CD4-positive, alpha-beta T cell treated with Interleukin-1 beta for 1 hour (primary cell): ENCODE data around the gene CIROP.
"Not testable (repeated sequence)": the region's sequence is repeated elsewhere in the genome, so short reads cannot be mapped to it uniquely, and the experiment has no call there.

Experiments used
- DNase-seq, 2 donors: peaks; one replicate each; pipeline ENCODE4 v3.0.0-alpha.2; 2020 to 2022

Gene CIROP

DNA sequence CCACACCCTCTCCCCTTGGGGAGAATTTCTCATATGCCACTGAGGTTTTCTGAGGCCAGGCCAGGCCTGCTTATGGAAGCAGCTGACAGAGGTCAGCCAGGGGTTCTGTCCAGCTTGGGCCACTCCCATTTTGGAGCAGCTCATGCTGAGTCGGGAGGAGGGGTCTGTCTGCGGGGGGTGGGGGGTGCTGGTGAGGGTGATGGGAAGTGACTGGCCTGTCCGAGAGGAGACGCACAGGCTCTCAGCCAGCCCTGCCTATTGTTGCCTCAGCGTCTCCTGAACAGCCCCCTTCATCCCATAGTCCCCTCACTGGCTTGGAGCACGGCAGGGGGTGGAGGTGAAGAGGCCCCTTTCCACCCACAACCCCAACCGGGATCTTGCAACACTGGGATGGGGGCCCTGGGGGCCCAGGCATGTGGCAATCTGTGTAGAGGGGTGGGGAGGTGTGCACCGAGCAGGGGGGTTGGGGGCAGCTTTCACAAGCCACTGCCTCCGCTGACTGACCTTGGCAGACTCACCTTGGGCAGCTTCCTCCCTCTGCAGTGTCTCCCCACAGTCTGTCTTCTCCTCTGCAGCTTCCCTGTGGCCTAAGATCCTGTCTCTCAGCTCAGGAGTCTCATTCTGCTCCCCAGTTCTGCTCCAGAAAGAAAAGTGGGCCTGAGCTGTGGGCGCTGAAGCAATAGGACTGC is 8.8 kb upstream of the CIROP start:
- no peak for DNase-seq

DNA sequence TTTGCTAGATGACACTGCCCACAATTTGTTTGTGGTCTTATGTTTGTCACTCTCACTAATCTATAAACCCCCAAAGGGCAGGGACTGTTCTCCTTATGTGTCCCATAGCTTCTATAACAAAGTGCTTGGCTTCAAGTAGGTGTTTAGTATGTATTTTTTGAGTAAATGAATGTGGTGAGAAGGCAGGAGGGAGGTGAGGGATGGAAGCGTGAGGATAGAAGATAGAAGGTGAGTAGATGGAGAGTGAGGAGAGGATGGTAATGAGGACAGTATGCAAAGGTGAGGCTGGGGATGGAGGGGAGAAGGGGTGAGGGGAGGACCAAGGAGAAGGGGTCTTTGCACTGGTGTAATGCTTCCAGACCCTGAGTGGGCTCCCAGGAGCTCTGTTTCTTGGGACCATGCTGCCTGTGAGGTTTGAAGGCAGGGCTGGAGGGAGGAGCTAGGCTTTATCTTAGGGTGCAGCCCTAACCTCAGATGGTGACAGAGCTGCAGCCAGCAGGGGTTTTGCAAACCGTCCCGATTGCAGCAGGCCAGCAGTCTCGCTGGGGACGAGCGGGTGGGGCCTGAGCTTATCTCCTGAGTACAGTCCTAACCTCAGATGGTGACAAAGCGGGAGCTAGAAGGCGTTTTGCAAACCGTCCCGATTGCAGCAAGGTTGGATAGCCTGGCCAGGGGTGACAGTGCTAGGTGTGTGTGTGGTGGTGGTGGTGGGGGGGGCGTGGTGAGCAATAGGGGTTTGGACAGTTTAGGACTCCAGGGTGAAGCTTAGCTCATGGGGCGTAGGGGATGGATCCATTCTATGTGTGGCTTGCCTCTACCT is 7.8 kb upstream of the CIROP start:
- DNase-seq, result peak in 1 of 2 donors; percentile 34

DNA sequence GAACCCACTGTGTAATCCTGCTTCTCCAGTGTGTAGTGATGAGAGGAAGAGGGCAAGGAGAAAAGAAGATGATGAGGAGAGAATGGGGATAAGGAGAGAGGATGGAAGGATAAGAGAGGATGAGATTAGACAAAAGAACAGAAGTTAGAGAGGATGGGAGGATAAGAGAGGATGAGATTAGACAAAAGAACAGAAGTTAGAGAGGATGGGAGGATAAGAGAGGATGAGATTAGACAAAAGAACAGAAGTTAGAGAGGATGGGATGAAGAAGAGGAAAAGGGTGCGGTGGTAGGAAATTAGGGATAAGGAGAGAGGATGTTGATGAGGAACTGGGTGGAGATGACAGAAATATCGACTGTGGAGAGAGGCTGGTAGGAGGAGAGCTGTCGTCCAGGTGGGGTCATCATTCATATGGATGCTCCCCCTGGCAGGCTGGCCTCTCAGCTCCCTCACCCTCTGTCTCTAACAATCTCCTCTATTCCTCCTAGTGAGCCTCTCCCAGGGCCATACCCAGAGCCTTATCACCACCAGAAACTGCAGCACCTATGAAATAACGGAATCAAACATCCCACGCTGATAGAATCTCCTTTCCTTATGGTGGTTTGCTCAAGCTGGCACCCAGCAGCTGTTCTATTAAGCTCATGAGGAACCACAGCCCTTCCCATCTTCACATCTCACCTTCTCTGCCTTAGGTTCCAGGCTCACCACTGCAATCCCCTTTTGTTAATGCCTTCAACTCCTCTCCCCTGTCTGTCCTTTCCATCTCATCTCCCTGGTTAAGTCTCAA is 6.0 kb upstream of the CIROP start:
- no peak for DNase-seq

DNA sequence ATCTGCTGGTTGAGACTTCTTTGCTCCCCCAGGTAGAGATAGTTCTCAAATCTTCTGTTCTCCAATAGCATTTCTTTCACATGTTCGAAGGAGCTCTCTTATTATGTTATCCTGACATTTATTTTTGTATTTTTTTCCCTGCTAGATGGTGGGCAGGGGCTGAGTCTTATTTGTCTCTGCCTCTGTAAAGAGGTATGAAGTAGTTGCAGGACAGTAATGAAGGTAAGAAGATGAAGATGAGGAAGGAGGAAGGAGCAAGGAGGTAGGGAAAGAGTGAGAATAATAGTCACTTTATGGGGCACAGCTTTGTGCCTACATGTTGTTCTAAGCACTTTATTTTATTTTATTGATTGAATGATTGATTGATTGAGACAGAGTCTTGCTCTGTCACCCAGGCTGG is 5.0 kb upstream of the CIROP start:
- no peak for DNase-seq

DNA sequence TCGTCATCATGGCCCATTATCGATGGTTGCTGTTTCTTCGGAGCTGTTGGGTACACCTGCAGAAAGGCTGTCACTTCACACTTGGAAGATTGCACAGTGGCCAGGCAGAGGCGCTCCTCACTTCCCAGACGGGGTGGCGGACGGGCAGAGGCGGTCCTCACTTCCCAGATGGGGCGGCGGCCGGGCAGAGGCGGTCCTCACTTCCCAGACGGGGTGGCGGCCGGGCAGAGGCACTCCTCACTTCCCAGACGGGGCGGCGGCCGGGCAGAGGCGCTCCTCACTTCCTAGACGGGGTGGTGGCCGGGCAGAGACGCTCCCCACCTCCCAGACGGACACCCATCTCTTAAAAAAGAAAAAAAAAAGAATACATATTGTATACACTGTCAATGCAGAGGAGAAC is 3.4 kb upstream of the CIROP start:
- not testable (repeated sequence) for DNase-seq

DNA sequence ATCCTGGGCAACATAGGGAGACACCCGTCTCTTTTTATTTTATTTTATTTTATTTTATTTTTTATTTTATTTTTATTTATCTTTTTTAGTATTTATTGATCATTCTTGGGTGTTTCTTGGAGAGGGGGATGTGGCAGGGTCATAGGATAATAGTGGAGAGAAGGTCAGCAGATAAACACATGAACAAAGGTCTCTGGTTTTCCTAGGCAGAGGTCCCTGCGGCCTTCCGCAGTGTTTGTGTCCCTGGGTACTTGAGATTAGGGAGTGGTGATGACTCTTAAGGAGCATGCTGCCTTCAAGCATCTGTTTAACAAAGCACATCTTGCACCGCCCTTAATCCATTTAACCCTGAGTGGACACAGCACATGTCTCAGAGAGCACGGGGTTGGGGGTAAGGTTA is 2.8 kb upstream of the CIROP start:
- DNase-seq, result not testable (repeated sequence)

DNA sequence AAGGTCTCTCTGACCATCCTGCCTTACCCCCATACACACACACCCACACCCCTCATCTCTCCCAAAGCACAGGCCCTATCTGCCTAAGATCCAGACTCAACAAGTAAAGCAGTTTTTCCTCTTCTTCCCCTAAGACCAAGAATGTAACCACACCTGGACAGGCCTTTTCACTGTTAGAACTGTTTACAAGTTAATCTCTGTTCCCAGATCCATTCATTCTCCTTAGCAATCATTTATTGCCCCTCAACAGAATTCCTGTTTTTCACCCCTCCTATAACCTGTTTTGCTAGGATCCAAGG is 1.9 kb upstream of the CIROP start:
- no peak for DNase-seq

DNA sequence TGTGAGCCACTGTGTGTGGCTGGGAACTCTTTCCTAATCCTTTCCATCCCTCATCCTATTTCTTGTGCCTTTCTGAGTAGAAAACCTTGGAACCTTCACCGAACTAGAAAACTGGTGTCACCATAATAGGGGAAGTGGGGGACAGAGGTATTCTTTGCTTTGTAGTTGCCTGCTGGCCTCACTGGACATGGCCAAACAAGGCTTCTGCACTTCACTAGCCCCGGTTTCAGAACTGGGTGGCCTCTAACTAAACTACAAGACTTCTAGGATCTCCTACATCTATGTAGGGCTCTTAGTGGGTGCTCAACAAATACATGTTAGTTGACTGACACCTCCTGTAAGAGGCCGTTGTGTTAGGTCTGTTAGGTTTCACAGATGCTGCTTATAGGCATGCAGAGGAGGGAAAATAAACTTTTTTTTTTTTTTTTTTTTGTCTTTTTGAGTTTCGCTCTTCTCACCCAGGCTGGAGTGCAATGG is 597 bp upstream of the CIROP start:
- no peak for DNase-seq

DNA sequence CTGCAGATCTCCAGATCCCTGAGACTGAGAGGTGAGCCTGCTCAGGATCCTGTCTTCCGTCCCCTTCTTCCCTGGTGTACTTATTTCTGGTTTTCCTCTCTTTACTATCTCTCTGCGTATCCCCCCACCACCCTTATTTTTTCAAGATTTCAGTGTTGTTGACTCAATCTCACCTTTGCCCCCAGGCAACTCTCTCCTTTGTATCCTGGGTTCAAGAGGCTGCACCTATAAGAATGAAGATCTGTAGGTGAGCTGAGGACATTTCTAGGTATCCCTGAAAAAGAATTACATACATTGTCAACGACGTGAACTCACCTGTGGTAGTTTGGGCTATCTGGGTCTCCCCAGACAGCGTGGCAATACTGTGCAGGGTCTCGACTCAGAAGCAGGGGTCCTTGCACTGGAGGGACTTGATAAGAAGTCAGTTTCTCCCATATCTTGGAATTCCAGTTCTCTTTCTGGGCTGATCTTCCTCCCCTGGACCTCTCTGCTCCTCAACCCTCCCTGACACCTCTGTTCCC is 659 bp downstream of the CIROP start:
- DNase-seq, result no peak

DNA sequence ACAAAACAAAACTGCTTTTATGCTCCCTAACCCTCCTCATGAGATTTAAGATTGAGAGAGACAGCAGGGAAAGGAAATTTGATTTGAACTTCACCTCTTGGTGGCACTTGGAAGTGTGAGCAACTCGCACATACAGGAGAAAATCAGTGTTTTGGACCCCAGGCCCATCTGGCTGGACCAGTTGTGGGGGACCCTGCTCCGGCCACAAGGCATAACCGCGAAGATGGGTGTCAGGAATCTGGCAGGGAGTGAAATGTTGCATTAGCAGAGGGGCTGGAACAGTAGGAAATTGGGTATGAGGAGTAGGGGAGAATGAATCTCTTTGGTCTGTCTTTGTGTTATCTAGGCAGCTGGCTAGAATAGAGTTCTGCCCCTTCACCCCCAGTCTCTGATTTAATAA is 1.2 kb downstream of the CIROP start:
- no peak for DNase-seq

DNA sequence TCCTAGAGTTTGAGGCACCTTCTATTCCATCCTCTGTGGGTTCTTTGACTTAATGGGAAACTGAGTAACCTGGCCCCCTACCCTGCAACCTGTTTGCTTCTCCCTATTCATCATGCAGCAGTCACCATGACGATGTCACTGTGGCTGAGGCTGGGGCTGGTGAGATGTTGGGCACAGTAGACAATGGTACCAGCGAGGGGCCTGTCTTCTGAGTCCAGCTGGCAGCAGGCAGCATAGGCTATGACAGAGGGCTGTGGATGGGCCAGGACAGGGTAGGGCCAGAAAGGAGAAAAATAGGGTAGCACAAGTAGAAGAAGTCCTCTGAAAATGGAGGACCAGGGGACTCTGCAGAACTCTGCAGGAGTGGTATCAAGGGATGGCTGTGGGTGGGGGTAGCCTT is 2.0 kb downstream of the CIROP start:
- DNase-seq, result no peak

DNA sequence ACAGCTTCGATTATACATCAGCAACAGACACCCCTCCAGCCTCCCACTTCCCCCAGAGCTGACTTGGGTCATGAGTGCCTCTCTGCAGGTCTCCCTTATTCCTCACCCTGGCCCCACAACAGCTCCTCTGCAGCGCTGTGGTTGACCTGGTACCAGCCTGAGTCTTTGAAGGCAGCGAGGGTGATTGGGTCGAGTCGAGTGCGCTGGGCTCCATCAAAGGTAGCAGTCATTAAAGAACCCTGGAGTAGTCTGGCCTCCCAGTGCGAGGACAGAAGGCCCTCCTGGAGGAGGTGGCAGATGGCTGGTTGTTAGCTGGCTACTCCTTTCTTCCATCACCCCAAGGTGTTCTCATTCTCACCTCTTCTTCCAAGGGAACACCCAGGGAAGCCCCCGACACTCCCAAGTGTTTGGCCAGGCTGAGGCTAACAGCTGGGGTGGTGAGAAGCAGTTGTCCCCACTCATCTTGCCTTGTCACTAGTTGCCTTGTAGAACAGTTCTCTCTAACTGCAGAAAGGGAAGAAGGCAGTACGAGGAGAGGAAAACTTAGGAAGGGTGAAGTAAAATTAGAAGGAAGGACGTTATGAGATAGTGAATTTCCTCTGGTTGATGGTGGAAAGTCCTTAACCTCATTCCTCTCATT is 2.7 kb downstream of the CIROP start:
- no peak for DNase-seq

DNA sequence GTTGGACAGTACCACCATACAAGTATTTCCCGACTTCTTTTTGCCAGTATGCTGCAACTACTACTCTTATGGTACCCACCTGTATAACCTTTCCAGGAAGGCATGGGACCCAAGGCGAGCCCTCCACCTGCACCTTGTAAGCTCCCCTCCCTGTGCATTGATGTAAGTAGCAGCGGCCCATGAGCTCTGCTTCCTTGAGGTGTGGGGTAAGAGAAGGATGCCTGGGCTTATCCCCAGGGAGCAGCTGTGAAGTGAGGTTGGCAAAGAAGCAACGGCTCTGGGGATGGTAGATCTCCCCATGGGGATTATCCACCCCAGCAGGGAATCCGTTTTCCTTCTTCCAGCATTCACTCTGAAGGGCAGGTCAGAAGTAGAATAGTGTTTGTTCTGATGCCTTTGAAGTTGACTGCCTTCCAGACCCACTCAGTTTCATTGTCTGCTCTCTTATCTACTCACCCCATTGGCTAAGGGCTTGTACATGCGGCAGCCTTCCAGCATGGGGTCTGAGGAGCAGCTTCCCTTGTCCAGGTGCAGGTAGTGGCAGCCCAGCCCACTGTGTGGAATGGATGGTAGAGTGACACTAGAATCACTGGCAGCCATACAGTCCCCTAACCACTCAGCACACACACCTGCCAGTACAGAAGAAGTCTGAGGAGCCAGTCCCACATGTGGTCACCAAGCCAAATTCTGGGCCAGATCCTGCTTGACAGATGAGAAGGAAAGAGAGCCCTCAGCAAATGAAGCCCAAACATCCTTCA is 3.4 kb downstream of the CIROP start:
- DNase-seq, result no peak

DNA sequence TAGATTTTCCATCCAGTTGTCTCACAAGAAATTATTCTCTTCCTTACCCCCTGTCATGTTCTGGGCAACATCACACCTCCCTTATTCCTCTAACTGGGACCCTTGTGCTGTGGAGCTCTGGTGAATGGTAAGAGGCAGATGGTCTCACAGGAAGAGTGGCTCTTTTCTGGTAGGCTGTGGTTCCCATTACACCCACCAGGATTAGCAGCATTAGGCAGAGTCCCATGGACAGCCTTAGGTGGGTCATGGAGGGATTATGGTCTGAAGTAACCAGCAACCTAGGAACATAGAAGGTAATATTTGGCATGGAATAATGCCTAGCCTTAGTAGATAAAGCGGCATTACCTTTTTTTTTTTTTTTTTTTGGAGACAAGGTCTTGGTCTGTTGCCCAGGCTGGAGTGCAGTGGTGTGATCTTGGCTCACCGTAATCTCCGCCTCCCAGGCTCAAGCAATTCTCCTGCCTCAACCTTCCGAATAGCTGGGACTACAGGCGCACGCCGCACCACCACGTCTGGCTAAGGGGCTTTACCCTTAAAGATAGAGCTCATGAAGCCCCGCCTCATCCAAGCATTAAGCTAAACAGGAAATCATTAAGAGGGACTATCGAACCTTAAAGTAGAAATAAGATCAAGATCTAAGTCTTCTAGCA is 5.5 kb downstream of the CIROP start:
- no peak for DNase-seq

DNA sequence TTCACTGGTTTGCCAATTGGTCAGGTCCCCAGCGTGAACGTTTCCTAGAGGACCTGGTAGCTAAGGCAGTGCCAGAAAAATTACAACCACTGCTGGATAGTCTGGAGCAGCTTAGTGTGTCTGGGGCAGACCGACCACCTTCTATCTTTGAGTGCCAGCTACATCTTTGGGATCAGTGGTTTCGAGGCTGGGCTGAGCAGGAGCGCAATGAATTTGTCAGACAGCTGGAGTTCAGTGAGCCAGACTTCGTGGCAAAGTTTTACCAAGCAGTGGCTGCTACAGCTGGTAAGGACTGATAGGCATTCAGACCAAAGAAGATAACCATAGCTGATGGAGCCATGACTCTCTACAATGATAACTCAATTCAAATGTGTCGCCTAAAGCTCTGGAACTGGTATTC is 7.0 kb downstream of the CIROP start:
- DNase-seq, result no peak

DNA sequence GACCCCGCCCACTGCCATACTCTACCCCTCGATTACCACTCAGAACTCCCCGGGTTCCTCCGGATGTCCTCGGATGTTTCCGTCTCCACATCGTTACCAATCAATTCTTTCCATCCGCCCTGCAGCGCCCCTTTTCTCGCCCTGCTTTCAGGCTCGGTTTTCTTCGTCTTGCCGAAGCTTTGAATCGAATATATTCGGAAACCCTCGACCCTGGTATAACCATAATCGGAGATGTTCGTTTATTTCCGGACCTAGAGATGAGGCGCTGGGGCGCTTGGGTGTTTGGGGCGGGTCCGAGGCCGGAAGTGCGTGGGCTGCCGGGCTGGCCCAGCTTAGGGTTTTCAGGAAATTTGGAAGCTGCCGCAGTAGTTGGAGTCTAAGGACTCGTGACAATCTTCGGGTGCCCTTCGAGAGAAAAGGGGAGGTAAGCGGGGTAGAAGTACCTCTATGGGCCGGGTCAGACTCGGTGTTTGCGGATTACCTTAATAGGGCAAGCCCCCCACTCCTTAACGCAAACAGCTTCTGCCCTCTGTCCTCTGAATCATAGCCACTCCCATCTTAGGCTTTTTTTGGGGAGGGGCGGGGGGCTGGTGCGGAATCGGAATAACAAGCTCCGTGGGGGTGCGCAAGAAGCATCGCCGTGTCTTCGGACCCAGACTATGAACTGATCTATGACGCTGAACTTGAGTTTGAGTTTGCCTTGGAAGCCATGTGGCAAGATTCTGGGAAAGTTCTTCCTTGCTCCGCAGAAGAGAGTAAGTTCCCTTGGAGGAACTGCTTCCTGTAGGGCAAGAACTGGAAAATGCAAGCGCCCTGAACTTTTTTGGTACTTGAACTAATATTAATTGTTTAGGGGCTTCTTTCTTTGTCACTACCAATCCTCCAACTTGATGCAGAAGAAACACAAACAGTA is 9.3 kb downstream of the CIROP start, which contains the start of gene C14orf119:
Gene C14orf119, plus strand, starts transcription at position 310 of the 913 bp plus-strand sequence. CDS start 2,154 bp downstream, outside the sequence.
- DNase-seq, result peak; percentile 99 to 100

DNA sequence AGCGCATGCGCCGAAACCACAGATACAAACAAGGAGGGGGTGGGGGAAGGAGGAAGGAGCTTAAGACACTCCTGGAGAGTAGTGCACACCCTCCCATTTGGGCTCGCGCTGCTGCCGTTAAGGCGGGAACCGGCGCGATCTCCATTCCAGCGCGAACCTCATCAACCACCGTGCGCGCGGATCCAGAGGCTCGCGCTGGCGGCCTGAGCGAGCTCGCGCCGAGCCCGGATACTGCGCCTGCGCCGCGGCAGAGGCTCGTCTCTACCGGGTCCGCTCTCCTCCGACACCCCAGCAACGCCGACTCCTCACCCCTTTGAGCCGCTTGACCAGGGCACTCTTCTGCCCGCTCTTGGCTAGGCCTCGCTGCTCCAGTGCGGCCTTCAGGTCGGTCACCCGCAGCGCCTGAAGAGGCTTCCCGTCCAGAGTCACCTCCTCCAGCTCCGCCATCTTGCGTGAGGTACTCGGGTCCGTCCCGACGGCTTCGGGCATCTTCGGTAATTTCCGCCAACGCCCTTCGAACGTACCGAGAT is 10.1 kb downstream of the CIROP start, which contains the start of gene ACIN1:
Gene ACIN1, minus strand, starts transcription at position 471 of the 530 bp plus-strand sequence. Its CDS starts 24 bp downstream, at position 447.
- peak in 1 of 2 donors; percentile 81 for DNase-seq

DNA sequence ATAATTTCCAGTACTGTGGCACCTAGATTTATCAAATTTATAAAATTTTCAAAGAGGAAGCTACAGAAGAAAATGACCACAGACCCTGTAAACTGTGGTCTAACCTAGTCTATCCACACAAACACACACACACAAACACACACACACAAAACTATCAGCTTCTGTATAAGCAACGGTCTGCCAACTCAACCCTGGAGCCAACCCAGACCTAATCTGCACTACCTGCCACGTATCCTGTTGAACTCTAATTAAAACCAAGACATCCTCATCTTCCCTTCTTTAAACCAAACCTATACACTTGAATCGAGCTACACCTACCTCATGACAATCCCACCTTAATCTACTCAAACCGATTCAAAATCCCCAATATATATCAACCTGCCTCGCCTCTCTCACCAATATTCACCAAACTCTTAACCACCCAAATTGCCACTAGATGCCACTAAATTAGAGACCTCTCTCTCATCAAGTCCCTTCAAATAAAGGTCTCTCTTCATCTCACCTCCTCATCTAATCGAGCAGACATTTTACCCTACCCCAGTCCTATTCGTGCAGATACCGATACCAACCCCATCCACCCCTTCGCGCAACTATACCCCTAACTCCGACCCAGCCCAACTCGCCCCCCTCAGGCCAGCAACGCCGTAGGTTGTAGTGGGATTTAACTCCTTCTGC is 10.7 kb downstream of the CIROP start:
- DNase-seq, result peak in 1 of 2 donors; percentile 86

DNA sequence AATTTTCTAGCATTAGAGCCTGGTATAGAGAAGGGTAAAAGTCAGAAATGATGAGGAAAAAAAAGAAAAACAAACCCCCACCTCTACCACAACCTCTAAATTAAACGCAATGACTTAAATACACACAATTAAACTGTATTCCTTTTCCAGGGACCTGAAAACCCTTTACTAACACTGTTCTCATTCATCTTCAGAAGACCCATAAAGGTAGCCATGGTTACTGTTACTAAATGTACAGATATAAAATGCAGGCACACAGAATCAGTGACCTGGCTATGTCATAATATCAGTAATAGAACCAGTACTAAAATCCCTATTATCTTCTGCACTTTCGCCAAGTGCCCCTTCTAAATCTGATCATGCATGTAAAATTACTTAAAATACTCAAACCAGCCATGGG is 11.3 kb downstream of the CIROP start:
- no peak for DNase-seq
